Non-pigmented ciliary epithelial cell (primary cell): Measurements from ENCODE around the gene BCAT1.
"Not testable (repeated sequence)": the region's sequence is repeated elsewhere in the genome, so short reads cannot be mapped to it uniquely, and the experiment has no call there.

Experiments
- DNase-seq: peaks from one replicate; pipeline ENCODE4 v3.0.0-alpha.2; 2010; ENCODE audit warnings: low read depth

BCAT1 gene

GRCh38 chr12:24815114-24815423, 133.8 kb downstream of the BCAT1 start:
- no peak for DNase-seq

GRCh38 chr12:24814379-24815113, 134.4 kb downstream of the BCAT1 start:
- no peak for DNase-seq

- no peak for DNase-seq
Measured at GRCh38 chr12:24810378-24810777, 138.5 kb downstream of the BCAT1 start.

- DNase-seq = not testable (repeated sequence)
Measured at GRCh38 chr12:24809306-24809705, 139.6 kb downstream of the BCAT1 start.

- no peak for DNase-seq
Measured at GRCh38 chr12:24808651-24809050, 140.2 kb downstream of the BCAT1 start.

- no peak for DNase-seq
Measured at GRCh38 chr12:24806386-24806785, 142.5 kb downstream of the BCAT1 start.

- DNase-seq = no peak
Measured at GRCh38 chr12:24803430-24804245, 145.3 kb downstream of the BCAT1 start.

GRCh38 chr12:24798335-24798734, 150.6 kb downstream of the BCAT1 start:
- DNase-seq = no peak

GRCh38 chr12:24797901-24798300, 151.0 kb downstream of the BCAT1 start:
- DNase-seq = no peak

- DNase-seq = no peak
Measured at GRCh38 chr12:24796876-24797275, 152.0 kb downstream of the BCAT1 start.

GRCh38 chr12:24795699-24796347, 153.1 kb downstream of the BCAT1 start:
- no peak for DNase-seq

- no peak for DNase-seq
Measured at GRCh38 chr12:24791622-24792021, 157.3 kb downstream of the BCAT1 start.

- DNase-seq = no peak
Measured at GRCh38 chr12:24788886-24789285, 160.0 kb downstream of the BCAT1 start.

- no peak for DNase-seq
Measured at GRCh38 chr12:24780697-24781368, 168.1 kb downstream of the BCAT1 start.

- no peak for DNase-seq
Measured at GRCh38 chr12:24778486-24779304, 170.2 kb downstream of the BCAT1 start.

GRCh38 chr12:24777359-24777758, 171.5 kb downstream of the BCAT1 start:
- no peak for DNase-seq

- DNase-seq = no peak
Measured at GRCh38 chr12:24776861-24777260, 172.0 kb downstream of the BCAT1 start.

- DNase-seq = no peak
Measured at GRCh38 chr12:24775073-24775472, 173.8 kb downstream of the BCAT1 start.

- DNase-seq = no peak
Measured at GRCh38 chr12:24773996-24774395, 174.9 kb downstream of the BCAT1 start.

- DNase-seq = no peak
Measured at GRCh38 chr12:24772813-24773212, 176.1 kb downstream of the BCAT1 start.

- DNase-seq = no peak
Measured at GRCh38 chr12:24770821-24771220, 178.1 kb downstream of the BCAT1 start.

GRCh38 chr12:24770334-24770733, 178.6 kb downstream of the BCAT1 start:
- no peak for DNase-seq
